A673 (cell line): ENCODE results near the gene FNDC10.

Experiments
- CTCF ChIP-seq: fragments of 300-800, 200-600 bp; sonication (generic); conservative IDR thresholded peaks from 2 replicates; pipeline ENCODE4 v1.5.1; 2017; ENCODE audit warnings: low read depth, mild to moderate bottlenecking, antibody characterized with exemption, low read length, moderate library complexity, mixed read lengths
- EZH2 ChIP-seq: fragments of 200-600 bp; sonication (generic); IDR thresholded peaks from 2 replicates; pipeline ENCODE4 v1.6.1; 2017; ENCODE audit warnings: borderline replicate concordance, low read depth, mild to moderate bottlenecking, mixed read lengths, antibody characterized with exemption, low read length; ENCODE audit not compliant: poor library complexity, severe bottlenecking

- TF ChIP-seq CTCF, result no peak
- no peak for TF ChIP-seq EZH2
These were observed 20.7 kb upstream of the FNDC10 start for GRCh38 chr1:1620433-1621139.
